ENCODE results near the gene SAMD4A.

Gene SAMD4A

DNA sequence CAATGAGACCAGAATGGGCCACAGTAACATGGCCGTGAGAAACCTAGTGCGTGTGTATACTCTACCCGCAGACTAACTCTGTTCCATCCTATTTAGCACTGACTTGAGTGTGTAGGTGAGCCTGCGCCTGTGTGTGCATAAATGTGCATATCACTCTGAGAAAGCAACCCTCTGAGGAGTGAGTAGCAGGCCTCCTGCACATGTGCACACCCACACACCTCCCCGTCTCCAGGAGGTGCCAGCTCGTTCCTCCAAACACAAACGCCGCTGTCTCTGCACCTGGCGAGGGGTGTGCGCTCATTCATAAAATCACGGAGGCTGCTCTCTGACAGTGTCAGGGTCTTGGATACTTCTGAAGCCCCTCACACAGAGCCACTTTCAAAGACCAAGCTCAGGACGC is 196.8 kb downstream of the SAMD4A start:
- DNase-seq (ENCODE audit: low read depth), result no peak

DNA sequence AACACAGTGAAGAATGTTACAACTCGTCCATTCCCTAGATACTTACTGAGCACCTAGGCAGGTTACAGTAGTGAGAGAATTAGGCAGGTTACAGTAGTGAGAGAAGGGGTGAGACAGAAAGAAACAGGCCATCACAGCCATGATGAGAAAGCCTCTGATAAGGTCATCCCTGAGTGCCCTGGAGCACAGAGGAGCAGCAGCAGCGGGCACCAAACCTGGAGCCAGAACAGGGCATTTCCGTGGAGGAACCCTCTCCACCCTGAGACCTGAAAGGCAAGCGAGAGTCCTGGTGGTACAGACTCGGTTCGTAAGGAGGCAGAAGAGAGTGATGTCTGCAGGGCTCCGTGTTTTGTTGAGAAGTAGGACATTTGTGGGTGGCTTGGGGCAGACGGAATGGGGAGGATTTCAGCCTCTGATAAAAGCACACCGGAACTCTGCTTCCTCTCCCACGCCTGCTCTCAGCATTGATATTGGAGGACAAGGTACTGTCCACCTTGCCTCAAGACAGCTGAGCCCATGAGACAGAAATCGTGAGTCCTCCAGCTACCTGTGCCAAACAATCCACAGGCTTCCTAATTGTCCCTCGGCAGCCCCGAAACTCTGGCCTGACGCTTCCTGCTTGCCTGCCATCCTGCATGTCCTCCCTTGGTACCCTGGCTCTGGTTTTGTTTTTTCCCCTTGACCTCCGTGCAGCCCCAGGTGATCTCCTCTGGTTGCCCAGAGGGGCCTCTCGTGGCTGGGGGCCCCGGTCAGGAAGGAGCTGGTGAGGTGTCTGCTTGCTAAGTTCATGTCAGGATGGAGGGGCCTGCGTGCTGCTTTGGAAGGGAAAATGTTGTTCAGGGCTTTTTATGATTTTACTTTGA is 199.6 kb downstream of the SAMD4A start:
- DNase-seq (ENCODE audit: low read depth), result no peak

DNA sequence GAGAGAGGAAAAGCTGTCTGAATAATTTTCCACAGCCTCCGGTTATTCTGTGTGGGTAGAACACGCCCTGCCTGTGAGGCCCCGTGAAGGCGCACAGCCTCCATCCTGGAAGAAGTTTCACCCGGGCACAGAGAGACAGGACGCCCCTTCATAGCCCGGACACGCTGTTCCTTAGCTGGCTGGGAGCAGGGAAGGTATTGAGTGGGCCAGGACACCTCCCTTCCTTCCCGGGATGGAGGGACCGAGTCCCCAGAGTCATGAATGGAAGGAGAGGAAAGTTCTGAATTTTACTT is 200.2 kb downstream of the SAMD4A start:
- no peak for DNase-seq (ENCODE audit: low read depth)

DNA sequence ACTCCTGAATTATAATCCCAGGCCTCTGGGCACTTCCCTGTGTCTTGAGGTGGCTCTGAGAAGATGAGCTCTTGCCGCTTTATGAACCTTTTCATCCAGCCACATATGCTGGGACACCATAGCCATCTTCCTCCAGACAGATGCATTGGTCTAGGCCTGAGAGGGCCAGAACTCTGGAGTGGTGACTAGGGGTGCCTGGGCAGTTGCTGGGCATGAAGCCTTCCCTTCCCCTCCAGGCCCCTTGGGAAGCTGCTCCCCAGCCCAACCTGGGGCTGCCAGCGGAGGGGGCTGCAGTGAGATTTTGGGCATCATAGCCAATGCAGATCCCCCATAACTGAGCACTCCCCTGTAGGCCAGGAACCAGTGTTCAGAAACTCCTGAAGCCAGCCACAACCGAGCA is 200.5 kb downstream of the SAMD4A start:
- no peak for DNase-seq (ENCODE audit: low read depth)

DNA sequence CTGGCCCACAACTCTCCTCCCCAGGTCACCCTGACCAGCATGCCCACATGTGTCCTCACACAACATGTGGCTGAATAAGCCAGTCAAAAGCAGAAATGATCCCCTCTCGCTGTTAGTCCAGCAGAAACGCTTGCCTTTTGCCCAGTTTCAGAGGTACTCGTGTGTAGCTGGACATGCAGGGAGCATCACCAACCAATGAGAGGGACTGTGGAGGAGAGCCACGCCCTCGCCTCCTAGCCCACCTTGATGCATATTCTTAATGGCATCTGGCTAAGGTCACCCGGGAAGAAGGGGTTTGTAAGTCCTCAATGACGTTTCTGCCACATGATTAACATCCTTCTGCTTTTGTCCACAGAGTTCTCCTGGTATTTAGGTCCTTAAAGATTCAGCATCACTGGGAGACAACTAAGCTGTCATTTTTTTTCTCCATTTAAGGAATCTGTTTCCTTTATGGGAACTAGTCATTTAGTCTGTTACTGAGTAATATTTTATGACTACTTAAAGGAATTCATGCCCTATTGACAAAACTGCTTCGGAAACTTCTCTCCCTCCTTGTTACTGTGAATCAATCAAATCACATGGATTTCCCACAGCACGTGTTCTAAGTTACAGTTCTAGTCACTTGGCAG is 201.7 kb downstream of the SAMD4A start:
- DNase-seq (ENCODE audit: low read depth), result no peak

DNA sequence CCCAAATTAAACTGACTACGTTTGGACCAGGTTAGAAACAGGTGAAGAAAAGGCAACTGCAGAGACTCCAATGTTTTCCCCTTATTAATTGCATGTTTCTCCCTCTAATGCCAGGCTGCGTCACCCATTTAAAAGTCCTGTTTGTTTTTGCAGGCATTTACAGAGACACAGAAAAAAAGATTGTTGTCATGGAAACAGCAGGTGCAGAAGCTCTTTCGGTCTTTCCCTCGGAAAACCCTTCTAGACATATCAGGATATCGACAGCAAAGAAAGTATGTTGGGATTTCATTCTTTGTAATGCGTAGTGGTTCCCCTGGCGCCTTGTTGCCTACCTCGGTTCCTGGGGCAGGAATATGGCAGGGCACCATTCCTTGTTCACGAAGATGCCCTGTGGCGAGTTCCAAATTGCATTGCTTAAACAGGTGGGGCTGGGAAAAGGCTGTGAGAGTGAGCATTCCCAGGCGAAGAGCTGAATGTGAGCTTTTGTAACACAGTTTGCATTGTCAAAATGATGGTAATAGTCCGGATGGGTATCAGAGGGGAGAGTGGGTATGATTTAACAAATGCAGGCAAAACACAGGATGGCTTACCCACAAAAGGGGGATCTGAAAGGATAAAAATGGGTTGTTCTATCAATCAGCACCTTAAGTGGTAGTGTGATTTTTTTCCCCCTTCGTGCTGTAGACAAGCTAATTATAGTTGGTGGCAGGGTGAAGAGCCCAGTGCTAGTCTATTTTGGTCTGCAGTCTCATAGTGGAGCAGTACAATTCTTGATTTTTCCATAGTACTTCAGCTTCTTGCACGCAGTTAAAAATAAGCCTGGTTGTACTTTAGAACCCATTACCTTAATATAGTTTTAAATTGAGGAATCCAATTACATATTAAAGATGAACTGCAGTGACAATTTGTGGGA is 203.3 kb downstream of the SAMD4A start:
- DNase-seq (ENCODE audit: low read depth), result no peak

DNA sequence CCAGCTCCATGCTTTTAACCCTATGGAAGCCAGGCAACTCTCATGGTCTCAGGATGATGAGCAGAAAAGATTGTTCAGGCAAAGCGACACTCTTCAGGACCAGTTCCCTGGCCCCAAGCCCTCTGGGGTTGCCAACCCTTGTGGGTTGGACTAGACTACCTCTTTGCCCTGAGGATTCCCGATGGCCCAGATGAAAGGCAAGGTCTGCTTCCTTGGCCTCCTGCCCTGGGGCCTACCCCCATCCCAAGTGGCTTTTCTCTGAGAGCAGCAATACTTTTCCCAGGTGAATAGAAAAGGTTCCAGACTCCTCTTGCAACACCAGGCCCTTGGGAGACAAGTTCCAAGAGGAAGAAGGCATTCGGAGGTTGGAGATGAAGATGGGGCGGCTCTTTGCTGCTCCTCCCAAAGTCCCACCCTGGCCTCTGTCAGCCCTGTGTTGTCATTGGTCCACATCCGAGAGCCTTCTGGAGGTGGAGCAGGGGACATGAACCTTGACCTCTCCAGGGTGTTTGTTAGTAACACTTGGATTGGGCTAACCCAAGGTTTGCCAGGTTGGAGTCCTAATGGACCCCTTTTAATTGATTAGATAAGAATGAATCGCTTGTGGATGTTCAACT is 204.6 kb downstream of the SAMD4A start:
- no peak for DNase-seq (ENCODE audit: low read depth)

DNA sequence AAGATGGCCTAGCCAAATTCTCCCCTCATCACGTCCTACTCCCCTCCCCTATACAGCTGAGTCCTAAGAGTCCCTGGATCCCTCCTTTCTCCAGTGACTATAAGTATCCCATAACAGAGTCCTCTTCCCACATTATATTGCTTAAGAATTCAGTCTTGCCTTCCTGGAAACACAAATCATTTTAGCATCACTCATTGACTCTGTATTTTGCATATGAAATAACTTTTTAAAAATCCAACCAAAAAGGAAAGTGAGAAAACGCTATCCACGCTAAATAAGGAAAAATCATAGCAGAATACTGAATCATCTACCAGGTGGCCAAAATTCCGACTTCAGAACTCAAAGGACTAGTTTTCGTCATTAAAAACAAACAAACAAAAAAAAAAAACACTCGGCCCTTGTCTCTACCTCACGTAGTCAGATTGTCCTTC is 205.5 kb downstream of the SAMD4A start:
- peak; percentile 50 for DNase-seq (ENCODE audit: low read depth)

DNA sequence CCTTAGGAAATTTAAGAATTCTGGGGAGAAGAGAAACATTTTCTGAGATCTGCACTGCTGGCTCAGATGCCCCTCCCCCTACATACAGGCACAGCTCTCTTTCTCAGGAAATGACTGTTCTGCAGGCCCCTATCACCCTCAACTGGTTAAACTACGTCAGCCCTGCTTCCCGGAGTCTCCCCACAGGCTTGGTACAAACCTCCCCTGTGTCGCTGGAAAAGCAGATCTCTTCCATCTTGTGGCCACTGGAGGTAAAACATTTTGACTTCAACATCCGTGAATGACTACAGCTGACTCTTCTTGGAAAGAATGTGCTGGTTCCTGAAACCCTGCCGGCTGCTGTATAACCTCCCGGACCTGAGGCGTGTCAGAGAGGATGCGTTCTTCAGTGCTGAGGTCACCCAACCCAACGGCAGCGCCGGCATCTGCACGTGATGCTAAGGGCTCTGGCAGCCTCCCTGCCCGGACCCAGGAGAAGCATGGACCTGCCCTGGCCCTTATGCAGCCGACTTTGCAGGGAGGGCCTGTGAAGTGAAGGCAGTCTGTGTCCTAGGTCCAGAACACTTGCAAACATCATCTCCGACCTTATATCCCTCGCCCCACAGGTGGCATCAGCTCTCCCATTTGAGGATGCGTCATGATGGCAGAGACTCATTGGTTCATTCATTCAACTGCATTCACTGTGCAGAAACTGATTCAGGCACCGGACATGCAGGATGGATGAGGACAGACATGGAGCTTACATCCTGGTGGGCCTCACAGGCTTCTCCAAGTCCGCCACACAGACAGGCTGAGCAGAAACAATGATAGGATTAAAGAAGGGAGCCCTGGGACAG is 206.5 kb downstream of the SAMD4A start:
- peak; percentile 99 for DNase-seq (ENCODE audit: low read depth)

DNA sequence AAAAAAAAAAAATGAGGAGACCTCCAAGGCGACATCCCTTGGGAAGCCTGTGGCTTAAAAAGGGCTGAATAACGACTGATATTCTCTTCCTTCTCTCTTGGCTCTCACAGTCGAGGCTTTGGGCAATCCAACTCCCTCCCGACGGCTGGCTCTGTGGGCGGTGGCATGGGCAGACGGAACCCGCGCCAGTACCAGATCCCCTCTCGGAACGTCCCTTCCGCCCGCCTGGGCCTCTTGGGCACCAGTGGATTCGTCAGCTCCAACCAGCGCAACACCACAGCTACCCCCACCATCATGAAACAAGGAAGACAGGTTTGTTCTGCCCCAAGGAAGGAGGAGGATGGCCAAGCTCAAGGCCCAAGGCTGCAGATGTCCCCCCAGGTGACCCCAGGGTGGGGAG is 207.9 kb downstream of the SAMD4A start:
- DNase-seq (ENCODE audit: low read depth), result no peak

DNA sequence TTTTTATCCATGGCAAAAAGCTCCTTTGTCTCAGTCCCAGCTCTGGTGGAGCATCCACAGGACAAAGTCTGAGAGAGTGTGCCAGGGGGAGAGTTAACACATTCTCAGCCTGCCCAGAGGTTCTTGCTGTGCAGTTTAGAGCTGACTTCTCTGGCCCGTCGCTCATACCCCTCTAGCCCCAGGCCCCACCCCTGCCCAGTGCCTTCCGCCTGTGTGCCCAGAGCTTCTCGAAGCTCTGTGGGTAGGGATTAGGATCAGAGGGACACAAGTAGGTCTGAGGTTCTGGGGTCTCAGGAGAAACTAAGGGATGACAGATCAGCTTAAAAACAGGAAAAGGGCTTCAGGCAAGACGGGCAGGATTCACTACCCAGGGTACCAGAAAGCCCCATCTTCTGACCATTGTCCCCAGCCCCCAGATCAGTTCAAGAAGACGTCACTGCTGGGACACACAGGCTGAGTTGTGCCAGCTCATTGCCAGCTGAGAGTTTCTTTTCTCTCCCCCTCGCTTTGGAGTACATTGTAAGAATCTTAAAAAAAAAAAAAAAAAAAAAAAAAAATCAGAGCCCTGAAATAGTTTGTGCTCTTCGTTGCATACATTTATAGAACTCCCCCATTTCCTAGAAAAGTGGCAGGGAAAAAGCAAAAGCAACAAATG is 208.7 kb downstream of the SAMD4A start:
- DNase-seq (ENCODE audit: low read depth), result no peak

DNA sequence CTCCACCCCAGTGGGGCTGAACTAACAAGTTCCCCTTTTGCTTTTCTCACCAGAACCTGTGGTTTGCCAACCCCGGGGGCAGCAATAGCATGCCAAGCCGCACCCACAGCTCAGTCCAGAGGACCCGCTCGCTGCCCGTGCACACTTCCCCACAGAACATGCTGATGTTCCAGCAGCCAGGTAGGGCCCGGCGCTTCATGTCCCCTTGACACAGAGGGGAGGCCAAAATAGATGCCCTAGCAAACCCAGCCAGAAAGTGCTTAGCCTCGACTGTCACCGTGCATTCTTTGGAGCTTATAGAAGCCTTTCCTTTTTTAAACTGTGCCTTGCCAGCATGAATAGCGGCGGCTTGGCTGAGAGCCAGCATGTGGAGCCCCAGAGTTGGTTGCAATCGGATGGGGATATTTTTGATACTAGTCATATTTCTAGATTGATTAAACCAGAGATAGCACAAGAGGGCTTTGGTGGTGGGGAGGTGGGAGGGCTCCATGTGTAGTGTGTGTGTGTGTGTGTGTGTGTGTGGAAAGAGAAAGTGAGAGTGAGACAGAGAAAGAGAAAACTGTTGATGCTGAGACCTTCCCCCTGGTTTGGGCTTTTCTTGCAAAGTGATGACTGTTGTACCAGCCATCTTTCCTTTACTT is 209.6 kb downstream of the SAMD4A start:
- DNase-seq (ENCODE audit: low read depth), result peak; percentile 54

DNA sequence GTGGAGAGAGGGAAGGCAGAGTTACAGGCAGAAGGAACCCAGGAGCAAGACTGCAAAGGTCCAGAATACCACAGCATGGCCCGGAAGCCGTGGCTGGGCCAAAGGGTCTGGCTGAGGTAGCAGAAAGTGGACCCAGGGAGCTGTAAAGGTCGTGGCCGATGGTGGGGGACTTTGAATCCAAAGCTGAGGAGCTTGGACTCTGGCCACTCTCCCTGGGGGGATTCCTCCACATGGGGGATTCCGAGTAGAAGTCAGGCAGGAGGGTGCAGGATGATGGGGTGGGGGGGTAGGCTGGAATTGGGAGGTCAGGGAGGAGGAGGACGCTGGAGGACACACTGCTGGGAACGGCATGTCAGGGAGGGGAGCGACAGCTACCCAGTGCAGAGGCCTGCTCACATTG is 210.5 kb downstream of the SAMD4A start:
- DNase-seq (ENCODE audit: low read depth), result no peak

DNA sequence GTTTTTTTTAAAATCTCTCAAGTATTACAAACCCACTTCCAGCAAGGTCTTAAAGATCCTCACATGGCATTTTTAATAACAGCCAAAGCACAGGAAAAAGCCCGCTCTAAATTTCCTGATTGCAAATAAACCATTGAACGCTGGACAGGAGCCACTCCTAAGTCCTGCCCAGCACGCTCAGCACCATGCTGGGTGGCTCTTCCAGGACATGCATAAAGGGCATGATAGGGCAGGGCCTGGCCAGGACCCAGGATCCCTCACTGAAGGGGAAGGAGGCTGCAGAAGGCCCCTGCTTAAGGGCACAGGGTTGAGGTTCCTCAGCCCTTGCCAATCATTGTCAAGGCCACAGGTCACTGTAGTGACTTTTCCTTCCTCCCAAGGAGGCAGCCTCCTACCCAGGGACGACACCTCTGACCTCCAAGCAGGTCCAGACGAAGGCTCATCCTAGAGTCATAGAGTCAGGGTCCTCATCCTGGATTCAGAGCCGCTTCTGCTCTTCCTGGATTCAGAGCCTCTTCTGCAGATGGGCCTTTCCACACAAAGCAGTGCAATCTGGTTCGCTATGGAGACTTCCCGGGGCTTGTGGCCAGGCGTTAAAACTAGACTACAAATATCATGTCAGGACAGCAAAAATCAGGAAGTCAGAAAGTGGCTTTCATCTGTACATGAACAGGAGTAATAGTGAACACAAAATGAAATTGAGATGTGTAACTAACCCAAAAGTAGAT is 211.9 kb downstream of the SAMD4A start:
- DNase-seq (ENCODE audit: low read depth), result no peak

DNA sequence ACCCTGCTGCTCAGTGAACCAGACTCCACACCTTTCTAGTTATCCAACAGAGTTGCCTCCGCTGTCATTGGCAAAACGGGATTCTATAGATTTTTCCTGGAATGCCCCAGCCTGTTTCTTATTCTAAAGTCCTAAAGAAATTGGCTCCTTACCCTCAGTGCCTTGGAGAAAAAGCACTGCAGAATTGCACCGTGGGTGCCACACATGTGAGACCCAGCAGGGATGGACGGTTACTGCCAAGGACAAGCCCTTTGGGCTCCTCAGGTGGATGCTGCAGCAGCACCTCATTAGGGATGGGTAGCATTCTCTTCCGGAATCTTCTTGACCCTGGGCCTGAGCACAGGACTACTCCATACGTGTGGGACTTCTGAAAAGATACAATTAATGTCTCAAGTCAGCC is 214.2 kb downstream of the SAMD4A start:
- no peak for DNase-seq (ENCODE audit: low read depth)

DNA sequence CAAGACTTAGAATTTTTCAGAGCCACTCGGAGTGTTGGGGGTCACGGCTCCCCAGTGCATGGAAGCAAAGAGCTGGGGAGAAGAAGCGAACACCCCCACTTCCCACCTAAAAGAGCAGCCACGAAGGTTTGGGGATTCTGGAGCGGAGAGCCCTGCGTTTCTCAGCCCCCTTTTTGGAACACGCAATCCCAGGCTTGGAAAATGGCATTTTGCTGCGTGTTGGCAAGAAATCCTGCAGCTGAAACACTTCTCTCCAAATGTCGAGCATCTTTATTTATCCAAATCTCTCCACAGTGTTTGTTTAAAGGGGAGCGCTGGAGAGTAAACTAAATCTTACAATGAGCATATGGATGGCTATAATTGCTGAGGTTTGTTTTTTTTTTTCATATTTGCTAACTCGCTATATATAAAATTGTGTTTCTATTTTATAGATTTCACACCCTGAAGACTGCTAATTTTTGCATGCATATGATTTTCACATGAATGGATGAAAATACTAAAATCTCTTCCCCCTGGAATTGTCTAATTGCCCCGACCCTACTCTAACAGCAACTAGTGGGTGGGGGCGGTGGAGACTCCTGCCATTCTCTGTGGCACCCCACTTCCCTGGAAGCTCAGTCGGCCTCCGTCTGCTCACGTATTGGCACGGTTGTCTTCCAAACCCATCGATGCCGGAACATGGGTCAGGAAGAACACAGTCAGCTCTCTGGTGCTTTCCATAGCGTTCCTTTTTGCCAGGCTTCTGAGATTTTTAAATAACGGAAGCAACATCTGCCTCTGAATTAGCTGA is 215.2 kb downstream of the SAMD4A start:
- no peak for DNase-seq (ENCODE audit: low read depth)

DNA sequence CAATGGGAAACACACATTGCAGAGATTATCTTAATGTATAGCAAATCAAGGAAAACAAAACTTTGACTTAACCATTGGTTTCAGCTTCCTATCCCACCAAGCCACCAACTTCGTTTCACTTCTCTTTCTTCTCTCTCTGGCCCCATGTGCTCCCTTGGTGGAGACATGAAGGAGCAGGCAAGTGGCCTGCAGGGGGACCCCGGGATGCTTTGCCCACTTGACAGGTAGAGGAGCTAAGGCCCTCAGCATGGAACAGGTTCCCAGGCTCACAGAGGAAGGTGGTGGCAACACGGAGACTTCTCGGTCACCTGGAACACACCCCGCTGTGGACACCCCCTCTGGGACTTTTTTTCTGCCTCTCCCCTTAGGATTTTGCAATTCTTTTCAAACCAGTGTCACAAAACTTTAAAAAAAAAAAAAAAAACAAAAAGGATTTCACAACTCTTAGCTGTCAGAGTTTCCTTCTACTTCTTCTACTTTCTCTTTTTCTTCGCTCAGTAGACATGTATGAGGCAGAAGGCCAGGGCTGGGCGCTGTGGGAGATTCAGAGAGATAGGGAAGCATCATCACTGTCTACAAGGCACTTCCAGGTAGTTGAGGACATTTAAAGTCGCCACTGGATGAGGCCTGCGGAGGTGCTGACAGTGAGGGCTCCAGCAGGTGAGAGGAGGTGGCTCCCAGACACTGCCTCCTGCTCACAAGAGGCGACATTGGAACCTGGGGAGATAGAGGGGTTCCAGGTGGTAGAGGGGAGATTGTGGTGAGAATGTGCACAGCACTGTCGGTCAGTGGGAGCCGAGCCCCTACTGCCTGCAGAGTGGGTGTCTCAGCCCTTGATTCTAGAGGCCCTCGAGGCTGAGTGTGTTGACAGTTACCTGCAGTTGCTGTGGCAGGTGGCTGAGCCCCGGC is 216.1 kb downstream of the SAMD4A start:
- no peak for DNase-seq (ENCODE audit: low read depth)

DNA sequence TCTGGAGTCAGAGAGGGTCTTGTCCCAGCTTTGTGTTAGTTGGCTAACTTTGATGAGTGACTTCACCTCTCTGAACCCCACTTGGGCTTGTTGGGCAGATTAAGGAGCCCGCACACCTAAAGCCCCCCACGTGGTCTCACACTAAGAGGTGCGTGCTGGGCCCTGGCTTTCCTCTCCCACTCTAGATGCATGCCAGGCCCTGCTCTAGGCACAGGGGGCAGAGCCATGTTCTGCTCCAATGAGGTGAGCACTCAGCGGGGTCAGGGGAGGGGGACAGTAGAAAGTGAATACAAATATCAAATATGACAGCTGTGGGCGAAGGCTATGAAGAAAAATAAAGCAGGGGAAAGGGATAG is 216.7 kb downstream of the SAMD4A start:
- no peak for DNase-seq (ENCODE audit: low read depth)
